Keratinocyte (primary cell): ENCODE data around the gene PGAP6.

ENCODE experiments used
- CTCF ChIP-seq, 3 experiments: IDR thresholded peaks in 1 of 3; conservative IDR thresholded peaks in 1 of 3; optimal IDR thresholded peaks in 1 of 3; 2 replicates in 2 of 3; 3 replicates in 1 of 3; pipeline versions ENCODE3 to v1.5.1; 2011; ENCODE audit warnings: low read length in 3 of 3, mild to moderate bottlenecking in 3 of 3, moderate library complexity in 2 of 3, control low read depth in 1 of 3, inconsistent platforms in 1 of 3; ENCODE audit not compliant: insufficient read depth in 2 of 3; ENCODE audit errors: extremely low read depth in 1 of 3
- EZH2 ChIP-seq: IDR thresholded peaks from one replicate; pipeline ENCODE4 v1.6.1; 2012; ENCODE audit warnings: inconsistent platforms, mild to moderate bottlenecking, low read length, moderate library complexity

GRCh38 chr16:378821-379182, 3.0 kb downstream of the PGAP6 start:
- TF ChIP-seq EZH2 = no peak
- no peak for TF ChIP-seq CTCF (optimal IDR thresholded peaks at IDR 0.05 in 1 of 3, IDR thresholded peaks at IDR 0.05 in 1 of 3, conservative IDR thresholded peaks at IDR 0.05 in 1 of 3; ENCODE audit: extremely low read depth in 1 of 3, insufficient read depth in 2 of 3, low read length in 3 of 3)
